PC-3 (cell line): ENCODE results near the gene C3orf62. TPM values are rescaled to one million over a fixed set of nuclear protein-coding genes. Genes with fewer than 3 reads are reported as not detected.

Source experiments
- ATAC-seq: fragments of 200-7000 bp; cut with Tn5 transposase; 2 replicates; pipeline ENCODE4 v1.9.1; 2020; ENCODE audit warnings: mild to moderate bottlenecking, moderate library complexity
- BruUV-seq: library from RNA; stranded (reverse); fragments of 400-500 nt; replicated peaks from 2 replicates; lab custom pipeline; 2021; lab: Mats Ljungman, UMichigan
- CTCF ChIA-PET: fragments of 300-600 bp; sonication (Branson Sonifier 250); formaldehyde crosslinking; loops from one replicate; lab custom pipeline; 2022; ENCODE audit warnings: antibody characterized with exemption; lab: Charles Lee
- POLR2A ChIA-PET: fragments of 300-600 bp; sonication (Branson Sonifier 250); formaldehyde crosslinking; loops from one replicate; lab custom pipeline; 2022; ENCODE audit warnings: antibody characterized with exemption; ENCODE audit not compliant: unreplicated experiment; lab: Charles Lee
- DNase-seq: peaks from one replicate; pipeline ENCODE4 v3.0.0-alpha.2; 2015
- H2AFZ ChIP-seq: fragments of 300-600 bp; sonication (generic); 2 replicates; pipeline ENCODE4 v1.6.0; 2016; ENCODE audit warnings: antibody characterized with exemption, low read length
- H3F3A ChIP-seq: fragments of 300-600 bp; sonication (generic); one replicate; pipeline ENCODE4 v1.6.0; 2017; ENCODE audit warnings: antibody characterized with exemption, low read length, control low read depth, mild to moderate bottlenecking; ENCODE audit not compliant: unreplicated experiment
- H3K27ac ChIP-seq: fragments of 300-600 bp; sonication (generic); 2 replicates; pipeline ENCODE4 v1.5.1; 2016; ENCODE audit warnings: mild to moderate bottlenecking, low read length
- H3K27me3 ChIP-seq: fragments of 300-600 bp; sonication (generic); 2 replicates; pipeline ENCODE4 v1.6.1; 2016; ENCODE audit warnings: low read length, mixed read lengths
- H3K36me3 ChIP-seq: fragments of 300-600 bp; sonication (generic); 2 replicates; pipeline ENCODE4 v1.6.1; 2016; ENCODE audit warnings: low read depth, mixed run types, low read length, mixed read lengths
- H3K4me1 ChIP-seq: fragments of 300-600 bp; sonication (generic); 2 replicates; pipeline ENCODE4 v1.5.1; 2016; ENCODE audit warnings: low read length; ENCODE audit not compliant: insufficient read depth
- H3K4me2 ChIP-seq: fragments of 300-600 bp; sonication (generic); 2 replicates; pipeline ENCODE4 v1.6.0; 2016; ENCODE audit warnings: low read length
- H3K4me3 ChIP-seq: fragments of 300-600 bp; sonication (generic); 2 replicates; pipeline ENCODE4 v1.5.1; 2016; ENCODE audit warnings: mild to moderate bottlenecking, low read length, mixed read lengths
- H3K79me2 ChIP-seq: fragments of 300-600 bp; sonication (generic); 2 replicates; pipeline ENCODE4 v1.6.1; 2017; ENCODE audit warnings: low read length, mixed read lengths
- H3K9ac ChIP-seq: fragments of 300-600 bp; sonication (generic); 2 replicates; pipeline ENCODE4 v1.6.0; 2016; ENCODE audit warnings: mild to moderate bottlenecking, low read length
- H3K9me2 ChIP-seq: fragments of 300-600 bp; sonication (generic); replicated peaks from 2 replicates; pipeline ENCODE4 v1.6.1; 2016; ENCODE audit warnings: mixed run types, low read length, mixed read lengths
- H3K9me3 ChIP-seq: fragments of 300-600 bp; sonication (generic); 2 replicates; pipeline ENCODE4 v1.6.1; 2016; ENCODE audit warnings: low read length, mixed read lengths
- H4K20me1 ChIP-seq: fragments of 300-600 bp; sonication (generic); 2 replicates; pipeline ENCODE4 v1.6.1; 2016; ENCODE audit warnings: low read length, mixed read lengths
- EZH2 ChIP-seq: fragments of 300-600 bp; sonication (generic); IDR thresholded peaks from one replicate; pipeline ENCODE4 v1.6.1; 2017; ENCODE audit warnings: antibody characterized with exemption, mild to moderate bottlenecking, low read length; ENCODE audit not compliant: unreplicated experiment
- EZH2phosphoT487 ChIP-seq: fragments of 300-600 bp; sonication (generic); IDR thresholded peaks from 2 replicates; pipeline ENCODE4 v1.6.1; 2018; ENCODE audit warnings: mild to moderate bottlenecking, antibody characterized with exemption, low read length, borderline replicate concordance
- intact Hi-C: fragments of 100-400 bp; cut with micrococcal nuclease; formaldehyde crosslinking; loops from 2 replicates; pipeline ENCODE4 v1.9.0; 2023
- total RNA-seq: library from RNA; depleted of rRNA; stranded (reverse); fragments of >200 nt; gene quantifications from 2 replicates; pipeline ENCODE4 v1.2.3, GENCODE V29; 2014
- TF ChIP-seq, protein P1 (sequence below): fragments of 300-600 bp; sonication (generic); conservative IDR thresholded peaks from 2 replicates; pipeline ENCODE4 v1.5.1; 2017; ENCODE audit warnings: antibody characterized with exemption, low read depth, mild to moderate bottlenecking, low read length

C3orf62 gene
- total RNA-seq, 1 experiment from 2014 or later: 3.9 TPM

DNA sequence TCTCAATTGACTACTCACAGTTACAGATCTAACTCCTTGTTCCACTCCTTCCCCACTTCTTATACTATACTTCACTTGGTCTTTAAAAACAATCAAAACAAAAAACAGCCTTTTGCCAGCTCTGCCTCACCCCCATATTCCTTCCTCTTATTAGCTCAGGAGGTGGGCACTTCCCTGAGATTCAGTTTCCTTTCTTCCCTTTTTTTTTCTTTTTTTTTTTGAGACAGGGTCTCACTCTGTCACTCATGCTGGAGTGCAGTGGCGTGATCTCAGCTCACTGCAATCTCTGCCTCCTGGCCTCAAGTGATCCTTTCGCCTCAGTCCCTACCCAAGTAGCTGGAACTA is 6.9 kb downstream of the C3orf62 start:
- Histone ChIP-seq H3K4me3 (no peak overlapping the region), H3K9me2 (no peaks in the 10 kb centered on the region), H4K20me1 (no peaks in the 10 kb centered on the region), H3K4me2 (no peak overlapping the region), H3F3A (no peaks in the 10 kb centered on the region), H3K9ac (no peak overlapping the region), H3K79me2 (no peaks in the 10 kb centered on the region), H3K27me3 (no peaks in the 10 kb centered on the region), H3K9me3 (no peaks in the 10 kb centered on the region), H2AFZ (no peak overlapping the region), H3K36me3 (no peaks in the 10 kb centered on the region; the same call in 1 of the 2 replicates), H3K27ac (no peak overlapping the region), H3K4me1 (no peaks in the 10 kb centered on the region)
- intact Hi-C loops: no loop called here
- ChIA-PET POLR2A (no interaction called here), CTCF (no interaction called here)
- TF ChIP-seq, protein P1, sequence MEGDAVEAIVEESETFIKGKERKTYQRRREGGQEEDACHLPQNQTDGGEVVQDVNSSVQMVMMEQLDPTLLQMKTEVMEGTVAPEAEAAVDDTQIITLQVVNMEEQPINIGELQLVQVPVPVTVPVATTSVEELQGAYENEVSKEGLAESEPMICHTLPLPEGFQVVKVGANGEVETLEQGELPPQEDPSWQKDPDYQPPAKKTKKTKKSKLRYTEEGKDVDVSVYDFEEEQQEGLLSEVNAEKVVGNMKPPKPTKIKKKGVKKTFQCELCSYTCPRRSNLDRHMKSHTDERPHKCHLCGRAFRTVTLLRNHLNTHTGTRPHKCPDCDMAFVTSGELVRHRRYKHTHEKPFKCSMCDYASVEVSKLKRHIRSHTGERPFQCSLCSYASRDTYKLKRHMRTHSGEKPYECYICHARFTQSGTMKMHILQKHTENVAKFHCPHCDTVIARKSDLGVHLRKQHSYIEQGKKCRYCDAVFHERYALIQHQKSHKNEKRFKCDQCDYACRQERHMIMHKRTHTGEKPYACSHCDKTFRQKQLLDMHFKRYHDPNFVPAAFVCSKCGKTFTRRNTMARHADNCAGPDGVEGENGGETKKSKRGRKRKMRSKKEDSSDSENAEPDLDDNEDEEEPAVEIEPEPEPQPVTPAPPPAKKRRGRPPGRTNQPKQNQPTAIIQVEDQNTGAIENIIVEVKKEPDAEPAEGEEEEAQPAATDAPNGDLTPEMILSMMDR: no peak
- TF ChIP-seq EZH2: no peak
- no peak for TF ChIP-seq EZH2phosphoT487
- ATAC-seq: no peak
- BruUV-seq: no TSS peak
- no peak for DNase-seq

- no peaks in the 10 kb centered on the region for H4K20me1 ChIP-seq
- no peaks in the 10 kb centered on the region for H3K79me2 ChIP-seq
- no peak overlapping the region for H3K9ac ChIP-seq
- H3K27ac ChIP-seq: no peak overlapping the region
- TF ChIP-seq EZH2 (no peak), EZH2phosphoT487 (no peak)
- TF ChIP-seq, protein P1: no peak
- no peak overlapping the region for H3K4me3 ChIP-seq
- POLR2A ChIA-PET: no interaction called here
- H3K9me3 ChIP-seq: no peaks in the 10 kb centered on the region
- DNase-seq (no peak), ATAC-seq (no peak)
- intact Hi-C loops: no loop called here
- no peaks in the 10 kb centered on the region for H3F3A ChIP-seq
- CTCF ChIA-PET: no interaction called here
- H3K4me2 ChIP-seq: no peak overlapping the region
- no peaks in the 10 kb centered on the region; the same call in 1 of the 2 replicates for H3K36me3 ChIP-seq
- no peaks in the 10 kb centered on the region for H3K4me1 ChIP-seq
- H3K27me3 ChIP-seq: no peaks in the 10 kb centered on the region
- no peak overlapping the region for H2AFZ ChIP-seq
- H3K9me2 ChIP-seq: no peaks in the 10 kb centered on the region
- no TSS peak for BruUV-seq
Observed at GRCh38 chr3:49269443-49270155, 7.4 kb downstream of the C3orf62 start.

DNA sequence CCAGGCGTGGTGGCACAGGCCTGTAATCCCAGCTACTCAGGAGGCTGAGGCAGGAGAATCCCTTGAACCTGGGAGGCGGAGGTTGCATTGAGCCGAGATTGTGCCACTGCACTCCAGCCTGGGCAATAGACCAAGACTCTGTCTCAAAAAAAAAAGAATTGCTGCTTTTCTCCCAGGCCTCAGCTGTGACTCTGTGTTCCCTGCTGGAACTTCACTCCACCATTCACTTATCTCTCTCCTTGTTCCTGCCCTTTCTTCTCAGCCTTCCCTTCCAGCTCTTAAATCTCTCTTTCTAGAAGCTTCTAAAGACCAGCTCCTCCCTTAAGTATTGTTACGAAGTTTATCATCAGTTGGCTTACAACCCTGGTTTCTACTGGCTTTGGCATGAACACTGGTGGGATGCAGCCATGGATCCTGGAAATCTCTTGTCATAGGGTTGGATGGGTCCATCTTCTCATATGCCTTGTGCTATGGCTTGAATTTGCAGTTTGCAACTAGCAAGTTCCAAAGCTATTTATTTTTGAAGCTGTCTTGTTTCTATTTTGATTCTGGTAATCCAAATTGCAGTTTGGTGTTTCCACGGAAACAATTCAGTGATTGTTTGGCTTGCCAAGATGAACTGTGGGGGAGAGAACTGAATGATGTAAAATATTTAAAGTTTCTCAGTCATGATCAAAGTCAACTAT is 10.5 kb downstream of the C3orf62 start:
- CTCF ChIA-PET: no interaction called here

More for the DNA sequence above, 10.5 kb downstream of the C3orf62 start:
- Histone ChIP-seq H2AFZ (no peak overlapping the region), H3K9me3 (no peaks in the 10 kb centered on the region), H3K36me3 (no peaks in the 10 kb centered on the region; the same call in 1 of the 2 replicates), H3K27me3 (no peaks in the 10 kb centered on the region), H3K27ac (no peak overlapping the region), H3K9ac (no peak overlapping the region), H4K20me1 (no peaks in the 10 kb centered on the region), H3F3A (no peaks in the 10 kb centered on the region), H3K9me2 (no peaks in the 10 kb centered on the region), H3K4me1 (no peaks in the 10 kb centered on the region), H3K4me2 (no peak overlapping the region), H3K79me2 (no peaks in the 10 kb centered on the region), H3K4me3 (no peak overlapping the region)
- TF ChIP-seq, protein P1: no peak
- TF ChIP-seq EZH2 (no peak), EZH2phosphoT487 (no peak)
- BruUV-seq: no TSS peak
- intact Hi-C loops: no loop called here
- no peak for ATAC-seq
- POLR2A ChIA-PET: no interaction called here
- DNase-seq: no peak
